K562 (cell line): ENCODE measurements around the gene MCOLN2. TPM values are rescaled to one million over a fixed set of nuclear protein-coding genes. Genes with fewer than 3 reads are reported as not detected.

Experiments used
- ATAC-seq: fragments of 200-7000 bp; cut with Tn5 transposase; 3 replicates; pipeline ENCODE4 v1.9.1; 2020; ENCODE audit warnings: moderate library complexity
- Bru-seq: library from RNA; stranded (reverse); fragments of 400-500 nt; gene quantifications from one replicate; lab custom pipeline; 2021; lab: Mats Ljungman, UMichigan
- BruChase-seq, 2 experiments: library from RNA; stranded (reverse); fragments of 400-500 nt; gene quantifications; one replicate each; lab custom pipeline; 2021; lab: Mats Ljungman, UMichigan
- BruUV-seq: library from RNA; stranded (reverse); fragments of 400-500 nt; replicated peaks from 2 replicates; lab custom pipeline; 2021; lab: Mats Ljungman, UMichigan
- CTCF ChIA-PET: fragments of 300-600 bp; formaldehyde crosslinking; extraction: SDS; loops from one replicate; lab custom pipeline; 2021; ENCODE audit warnings: low intra/inter-chr PET ratio; lab: Yijun Ruan, JAX
- POLR2A ChIA-PET: fragments of 300-600, 350-650 bp; sonication (Branson Sonifier 250); formaldehyde crosslinking; extraction: SDS; loops from one replicate; lab custom pipeline; 2021; ENCODE audit warnings: antibody characterized with exemption, inconsistent platforms; lab: Yijun Ruan, JAX
- DNase-seq, 4 experiments: peaks; one replicate each; pipeline versions ENCODE4 v3.0.0 to v3.0.0-alpha.2; 2011 to 2018; ENCODE audit warnings: low spot score in 3 of 4, mixed read lengths in 3 of 4; ENCODE audit errors: extremely low read depth in 1 of 4
- FAIRE-seq: peaks from 2 replicates; lab custom pipeline; 2011; peaks lifted over from hg19 to GRCh38; lab: Jason Lieb, UNC
- H2AFZ ChIP-seq: 2 replicates; pipeline ENCODE4 v1.6.0; 2011; ENCODE audit warnings: low read depth, low read length, control low read depth, inconsistent platforms
- H3K27ac ChIP-seq: fragments of 200-600 bp; 3 replicates; pipeline ENCODE4 v1.8.0; 2011; ENCODE audit warnings: low read depth, mild to moderate bottlenecking, control low read depth, inconsistent platforms, low read length, moderate library complexity, mixed read lengths; ENCODE audit errors: extremely low read depth
- H3K27me3 ChIP-seq, 2 experiments: fragments of 300-600 bp in 1 of 2; 2 replicates in 1 of 2; 3 replicates in 1 of 2; pipeline versions ENCODE4 v1.6.0 to v1.8.0; 2011; ENCODE audit warnings: inconsistent platforms in 2 of 2, low read length in 2 of 2, mild to moderate bottlenecking in 1 of 2, mixed read lengths in 1 of 2, moderate library complexity in 1 of 2; ENCODE audit not compliant: control insufficient read depth in 2 of 2, insufficient read depth in 2 of 2
- H3K36me3 ChIP-seq: fragments of 300-600 bp; 3 replicates; pipeline ENCODE4 v1.8.0; 2011; ENCODE audit warnings: mild to moderate bottlenecking, low read length, inconsistent platforms; ENCODE audit not compliant: control insufficient read depth, insufficient read depth
- H3K4me1 ChIP-seq, 2 experiments: fragments of 200-600 bp in 1 of 2; replicated peaks in 1 of 2; 2 replicates in 1 of 2; 3 replicates in 1 of 2; pipeline versions ENCODE4 v1.5.1 to v1.8.0; 2011; ENCODE audit warnings: inconsistent platforms in 2 of 2, low read length in 2 of 2, mild to moderate bottlenecking in 1 of 2, mixed read lengths in 1 of 2, moderate library complexity in 1 of 2; ENCODE audit not compliant: control insufficient read depth in 2 of 2, insufficient read depth in 2 of 2
- H3K4me2 ChIP-seq: 2 replicates; pipeline ENCODE4 v1.6.1; 2011; ENCODE audit warnings: low read length, control low read depth, inconsistent platforms, mixed read lengths; ENCODE audit not compliant: insufficient read depth
- H3K4me3 ChIP-seq: fragments of 200-600 bp; sonication (generic), shearing (Covaris generic); 2 replicates; pipeline ENCODE4 v1.5.1; 2016; ENCODE audit warnings: control low read depth, inconsistent platforms
- H3K79me2 ChIP-seq: fragments of 200-600 bp; 3 replicates; pipeline ENCODE4 v1.8.0; 2011; ENCODE audit warnings: low read length, inconsistent platforms; ENCODE audit not compliant: control insufficient read depth, insufficient read depth
- H3K9ac ChIP-seq, 2 experiments: 2 replicates each; pipeline versions ENCODE4 v1.6.0 to v1.6.1; 2011; ENCODE audit warnings: low read depth in 2 of 2, low read length in 2 of 2, control low read depth in 1 of 2, inconsistent platforms in 1 of 2, mild to moderate bottlenecking in 1 of 2, mixed read lengths in 1 of 2; ENCODE audit not compliant: insufficient read depth in 1 of 2
- H3K9me1 ChIP-seq: one replicate; pipeline ENCODE4 v1.6.0; 2011; ENCODE audit warnings: inconsistent platforms, mild to moderate bottlenecking, low read length, moderate library complexity; ENCODE audit not compliant: control insufficient read depth, insufficient read depth
- H3K9me3 ChIP-seq: replicated peaks from 2 replicates; pipeline ENCODE4 v1.5.1; 2011; ENCODE audit warnings: low read depth, low read length, inconsistent platforms; ENCODE audit not compliant: control insufficient read depth, insufficient read depth
- H4K20me1 ChIP-seq: replicated peaks from 2 replicates; pipeline ENCODE4 v1.6.1; 2011; ENCODE audit warnings: low read length, inconsistent platforms, mixed read lengths; ENCODE audit not compliant: control insufficient read depth, insufficient read depth
- E2F6 ChIP-seq, 2 experiments: IDR thresholded peaks; 2 replicates each; pipeline ENCODE4 v1.6.1; 2011; ENCODE audit warnings: borderline replicate concordance in 1 of 2, control low read depth in 1 of 2, low read depth in 1 of 2, low read length in 1 of 2, mild to moderate bottlenecking in 1 of 2, mixed read lengths in 1 of 2, moderate library complexity in 1 of 2; ENCODE audit not compliant: insufficient read depth in 1 of 2, insufficient read length in 1 of 2, poor library complexity in 1 of 2, severe bottlenecking in 1 of 2; ENCODE audit errors: extremely low read depth in 1 of 2
- NFXL1 ChIP-seq: fragments of 450-650 bp; formaldehyde crosslinking; IDR thresholded peaks from 2 replicates; pipeline ENCODE4 v1.4.0; 2021; ENCODE audit warnings: mild to moderate bottlenecking
- WGBS: fragments of 100-300 bp; shearing (Covaris generic); methylation state at CpG from one replicate; pipeline ENCODE4 v1.1.6; 2016; ENCODE audit warnings: low coverage, mixed read lengths; ENCODE audit not compliant: insufficient coverage; ENCODE audit errors: missing lambda C conversion rate; 5-methylcytosine and 5-hydroxymethylcytosine counted together
- in situ Hi-C: fragments of 300-500 bp; cut with MboI; formaldehyde crosslinking; loops from 4 replicates; pipeline ENCODE4 v1.15.0; 2018; ENCODE audit warnings: inconsistent platforms, mixed read lengths
- intact Hi-C: fragments of 100-400 bp; cut with micrococcal nuclease; formaldehyde crosslinking; loops from 2 replicates; pipeline ENCODE4 v1.14.2; 2022
- long read RNA-seq, 3 experiments: library from polyadenylated mRNA in 2 of 3; library from RNA in 1 of 3; unstranded in 2 of 3; stranded (forward) in 1 of 3; transcript quantifications; one replicate each; pipeline ENCODE4 v2.0.0, GENCODE V29; 2019 to 2022
- polyA minus RNA-seq, 3 experiments: library from RNA; depleted of rRNA, polyadenylated mRNA; stranded (reverse); fragments of >200 nt; gene quantifications; 2 replicates each; pipeline ENCODE4 v1.2.3, GENCODE V29; 2011
- polyA plus RNA-seq, 8 experiments: library from polyadenylated mRNA; depleted of rRNA in 4 of 8; stranded (reverse) in 5 of 8; unstranded in 3 of 8; fragments of >200 nt; fragmentation: Nextera tagmentation in 2 of 8; fragmentation: Illumina TruSeq in 1 of 8; extraction: Ambion mirVana in 2 of 8; extraction: Trizol in 1 of 8; gene quantifications; 2 replicates each; pipeline versions ENCODE4 v1.2.1 to v1.2.3, GENCODE V29; 2011 to 2014; ENCODE audit warnings: inconsistent platforms in 1 of 8, missing spikeins in 1 of 8
- total RNA-seq, 7 experiments: library from RNA; depleted of rRNA in 6 of 7; stranded (reverse); fragments of >200 nt in 6 of 7; fragmentation: Illumina TruSeq in 2 of 7; extraction: Trizol in 2 of 7; gene quantifications; 2 replicates each; pipeline versions ENCODE4 v1.2.1 to v1.2.3, GENCODE V29; 2011 to 2021; ENCODE audit warnings: low replicate concordance in 1 of 7

Gene MCOLN2
- not detected in 2 replicates for total RNA-seq (2011; cell fraction: chromatin; rRNA removed; ENCODE audit: low replicate concordance)
- not detected in 2 replicates for total RNA-seq (2011; cell fraction: nucleolus; rRNA removed)
- not detected in 2 replicates for total RNA-seq (2011; cell fraction: nucleoplasm; rRNA removed)
- total RNA-seq (2014; rRNA removed) (not detected in 2 replicates), total RNA-seq (2014; rRNA removed; fragmentation: Illumina TruSeq; extraction: Trizol) (not detected in 2 replicates), total RNA-seq (2015; rRNA removed; fragmentation: Illumina TruSeq; extraction: Trizol) (not detected in 2 replicates), total RNA-seq (2021) (0.18 and 0.27 TPM in 2 replicates), polyA plus RNA-seq (2011; rRNA removed) (not detected in 2 replicates), polyA plus RNA-seq (2014; fragmentation: Illumina TruSeq; extraction: Trizol) (not detected in 2 replicates), polyA plus RNA-seq (2014; fragmentation: Nextera tagmentation; extraction: Ambion mirVana) (not detected), polyA plus RNA-seq (2014; rRNA removed) (not detected in 2 replicates), polyA minus RNA-seq (2011; rRNA and poly(A)+ RNA removed) (not detected in 2 replicates), Bru-seq, nascent RNA (percentile 10 among the genes with signal in this experiment), BruChase-seq, experiment 1, labeled RNA remaining after a 2-hour chase (percentile 7 among the genes with signal in this experiment), BruChase-seq, experiment 2, labeled RNA remaining after a 6-hour chase (percentile 12 among the genes with signal in this experiment)
- polyA plus RNA-seq (2011; cell fraction: cytosol; rRNA removed) = not detected in 2 replicates
- polyA plus RNA-seq (2011; cell fraction: nucleus; rRNA removed) = not detected in 2 replicates
- polyA plus RNA-seq (2012) = not detected in 2 replicates
- not detected in 2 replicates for polyA minus RNA-seq (2011; cell fraction: cytosol; rRNA and poly(A)+ RNA removed)
- not detected in 2 replicates for polyA minus RNA-seq (2011; cell fraction: nucleus; rRNA and poly(A)+ RNA removed)
- long read RNA-seq, experiment 1 = 0 reads
- long read RNA-seq, experiment 2 = 0 reads
- long read RNA-seq, experiment 3 = 0 reads

- H3K9me1 ChIP-seq = no peaks in the 10 kb centered on the region
- H2AFZ ChIP-seq = peak within 1 kb of the TSS; percentile 32; the same call in 1 of the 2 replicates
- H3K79me2 ChIP-seq = no peaks in the 10 kb centered on the region
- ChIA-PET CTCF (no interaction called here), POLR2A (no interaction called here)
- intact Hi-C loops (loop anchor here (2.0 kb wide), 1 partner anchor 52 kb away; no protein-coding TSS in a partner anchor), in situ Hi-C loops (no loop called here)
- peaks cover 12 to 26% of the 10 kb centered on the region in 2 experiments; a peak in 3 of 5 replicates for H3K27me3 ChIP-seq
- ATAC-seq (peak; percentile 96), FAIRE-seq (no peak), DNase-seq (peak; percentile 7 to 61 (median 56))
- no peaks in the 10 kb centered on the region for H3K9me3 ChIP-seq
- H3K4me1 ChIP-seq = peaks cover 0 to 13% of the 10 kb centered on the region in 2 experiments; a peak in 2 of 5 replicates
- no peak within 1 kb of the TSS for H3K9ac ChIP-seq
- no peak within 1 kb of the TSS for H3K4me2 ChIP-seq
- WGBS = 31% methylated on average over 41 of the region's 87 CpGs
- H3K4me3 ChIP-seq = peak within 1 kb of the TSS; percentile 18; the same call in 1 of the 2 replicates
- H3K36me3 ChIP-seq = no peaks in the 10 kb centered on the region
- H4K20me1 ChIP-seq = no peaks in the 10 kb centered on the region
- no peak within 1 kb of the TSS for H3K27ac ChIP-seq
- TF ChIP-seq E2F6 (IDR thresholded peaks at IDR 0.05; ENCODE audit: borderline replicate concordance in 1 of 2, extremely low read depth in 1 of 2, insufficient read depth in 1 of 2, insufficient read length in 1 of 2, low read depth in 1 of 2, low read length in 1 of 2, poor library complexity in 1 of 2, severe bottlenecking in 1 of 2) (peak in 1 of 2 experiments; percentile 42), NFXL1 (CRISPR knock-in tag) (no peak)
- no TSS peak for BruUV-seq
Measured at GRCh38 chr1:84996846-84997666, at the start of gene MCOLN2. Gene MCOLN2, minus strand, starts transcription at chr1:84997113. Its CDS starts 241 bp downstream, at chr1:84996872.
